Measurements from ENCODE around the gene GHRL.

Gene GHRL

GRCh38 chr3:10240799-10241198, 51.9 kb downstream of the GHRL start:
- H3K9me2 ChIP-seq (replicated peaks; ENCODE audit: control insufficient read depth, low read length), result no peaks in the 10 kb centered on the region
- TF ChIP-seq, protein P1, sequence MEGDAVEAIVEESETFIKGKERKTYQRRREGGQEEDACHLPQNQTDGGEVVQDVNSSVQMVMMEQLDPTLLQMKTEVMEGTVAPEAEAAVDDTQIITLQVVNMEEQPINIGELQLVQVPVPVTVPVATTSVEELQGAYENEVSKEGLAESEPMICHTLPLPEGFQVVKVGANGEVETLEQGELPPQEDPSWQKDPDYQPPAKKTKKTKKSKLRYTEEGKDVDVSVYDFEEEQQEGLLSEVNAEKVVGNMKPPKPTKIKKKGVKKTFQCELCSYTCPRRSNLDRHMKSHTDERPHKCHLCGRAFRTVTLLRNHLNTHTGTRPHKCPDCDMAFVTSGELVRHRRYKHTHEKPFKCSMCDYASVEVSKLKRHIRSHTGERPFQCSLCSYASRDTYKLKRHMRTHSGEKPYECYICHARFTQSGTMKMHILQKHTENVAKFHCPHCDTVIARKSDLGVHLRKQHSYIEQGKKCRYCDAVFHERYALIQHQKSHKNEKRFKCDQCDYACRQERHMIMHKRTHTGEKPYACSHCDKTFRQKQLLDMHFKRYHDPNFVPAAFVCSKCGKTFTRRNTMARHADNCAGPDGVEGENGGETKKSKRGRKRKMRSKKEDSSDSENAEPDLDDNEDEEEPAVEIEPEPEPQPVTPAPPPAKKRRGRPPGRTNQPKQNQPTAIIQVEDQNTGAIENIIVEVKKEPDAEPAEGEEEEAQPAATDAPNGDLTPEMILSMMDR (IDR thresholded peaks at IDR 0.05; ENCODE audit: low read depth, low read length, poor library complexity, severe bottlenecking), result no peak
- TF ChIP-seq EZH2phosphoT487 (IDR thresholded peaks at IDR 0.05; ENCODE audit: borderline replicate concordance, low read length), result no peak
- H4K20me1 ChIP-seq (ENCODE audit: control insufficient read depth, insufficient read depth, low read depth, low read length), result no peaks in the 10 kb centered on the region
- H3K27ac ChIP-seq (ENCODE audit: low read depth, low read length), result no peak overlapping the region
- H3K79me2 ChIP-seq (ENCODE audit: control insufficient read depth, low read length), result no peaks in the 10 kb centered on the region
- peaks cover 59% of the 10 kb centered on the region for H3K36me3 ChIP-seq (ENCODE audit: control insufficient read depth, low read length)
- no peaks in the 10 kb centered on the region; the same call in 1 of the 2 replicates for H3F3A ChIP-seq (ENCODE audit: control insufficient read depth, insufficient read depth)
- 0 out of 2 replicates have a peak, but pooled peaks cover 3% of the 10 kb centered on the region for H3K4me1 ChIP-seq (ENCODE audit: control insufficient read depth, low read length)
- H3K27me3 ChIP-seq (ENCODE audit: control insufficient read depth, low read length), result no peaks in the 10 kb centered on the region
- H3K9me3 ChIP-seq (ENCODE audit: control insufficient read depth, insufficient read depth, low read length), result peaks cover 18% of the 10 kb centered on the region
- no peak overlapping the region for H3K4me3 ChIP-seq (ENCODE audit: low read length)
- no peak overlapping the region for H3K4me2 ChIP-seq (ENCODE audit: low read length)

DNA sequence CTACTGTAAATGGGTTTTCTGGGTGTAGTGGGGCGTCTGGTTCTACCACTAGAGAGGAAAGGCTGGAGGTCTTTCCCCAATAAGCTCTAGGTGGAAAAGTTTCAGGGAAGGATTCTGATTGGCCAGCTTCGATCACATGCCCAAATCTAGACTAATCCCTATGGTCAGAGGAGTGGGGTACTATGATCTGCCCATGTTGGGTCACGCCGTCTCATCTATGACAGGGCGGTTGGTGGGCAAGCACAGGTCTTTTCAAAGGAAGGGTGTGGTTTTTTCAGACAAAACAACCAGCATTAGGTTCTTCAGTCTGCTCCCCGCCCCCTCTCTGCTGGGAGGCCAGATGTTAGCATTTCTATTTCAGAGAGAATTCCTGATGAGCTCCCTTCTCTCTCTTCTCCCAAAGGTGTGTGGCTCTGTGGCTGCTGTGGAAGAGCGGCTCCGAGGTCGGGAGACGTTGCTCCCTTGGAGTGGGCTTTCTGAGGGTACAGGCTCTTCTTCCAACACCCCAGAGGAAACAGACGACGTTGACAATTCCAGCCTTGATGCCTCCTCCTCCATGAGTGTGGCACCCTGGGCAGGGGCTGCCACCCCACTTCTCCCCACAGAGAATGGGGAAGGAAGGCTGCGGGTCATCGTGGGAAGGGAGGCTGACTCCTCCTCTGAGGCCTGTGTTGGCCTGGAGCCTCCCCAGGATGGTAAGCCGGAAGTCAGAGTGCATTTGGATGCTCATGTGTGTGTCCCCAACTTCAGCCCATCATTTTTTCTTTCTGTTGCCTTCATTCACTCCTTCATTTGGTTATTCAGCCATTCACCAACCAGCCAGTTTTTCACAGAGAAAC, 54.2 kb downstream of the GHRL start:
- Histone ChIP-seq H3K9me2 (replicated peaks; ENCODE audit: control insufficient read depth, low read length) (no peaks in the 10 kb centered on the region), H3K9me3 (ENCODE audit: control insufficient read depth, insufficient read depth, low read length) (no peaks in the 10 kb centered on the region), H4K20me1 (ENCODE audit: control insufficient read depth, insufficient read depth, low read depth, low read length) (no peaks in the 10 kb centered on the region), H3K4me1 (ENCODE audit: control insufficient read depth, low read length) (0 out of 2 replicates have a peak, but pooled peaks cover 3% of the 10 kb centered on the region), H3K27ac (ENCODE audit: low read depth, low read length) (no peak overlapping the region), H3K27me3 (ENCODE audit: control insufficient read depth, low read length) (no peaks in the 10 kb centered on the region), H3K4me2 (ENCODE audit: low read length) (no peak overlapping the region), H3K4me3 (ENCODE audit: low read length) (no peak overlapping the region), H3F3A (ENCODE audit: control insufficient read depth, insufficient read depth) (no peaks in the 10 kb centered on the region), H3K79me2 (ENCODE audit: control insufficient read depth, low read length) (no peaks in the 10 kb centered on the region), H3K36me3 (ENCODE audit: control insufficient read depth, low read length) (peaks cover 58% of the 10 kb centered on the region)
- TF ChIP-seq, protein P1 (IDR thresholded peaks at IDR 0.05; ENCODE audit: low read depth, low read length, poor library complexity, severe bottlenecking), result no peak
- TF ChIP-seq EZH2phosphoT487 (IDR thresholded peaks at IDR 0.05; ENCODE audit: borderline replicate concordance, low read length), result no peak
